CD4-positive, alpha-beta T cell treated with Interleukin-6 at 100 ng/mL for 8 hours (primary cell): ENCODE data around the gene PDAP1.
"Not testable (repeated sequence)": the region's sequence is repeated elsewhere in the genome, so short reads cannot be mapped to it uniquely, and the experiment has no call there.

ENCODE experiments used
- DNase-seq: peaks from one replicate; pipeline ENCODE4 v3.0.0-alpha.2; 2020; ENCODE audit warnings: mixed read lengths, low spot score

PDAP1 gene

DNA sequence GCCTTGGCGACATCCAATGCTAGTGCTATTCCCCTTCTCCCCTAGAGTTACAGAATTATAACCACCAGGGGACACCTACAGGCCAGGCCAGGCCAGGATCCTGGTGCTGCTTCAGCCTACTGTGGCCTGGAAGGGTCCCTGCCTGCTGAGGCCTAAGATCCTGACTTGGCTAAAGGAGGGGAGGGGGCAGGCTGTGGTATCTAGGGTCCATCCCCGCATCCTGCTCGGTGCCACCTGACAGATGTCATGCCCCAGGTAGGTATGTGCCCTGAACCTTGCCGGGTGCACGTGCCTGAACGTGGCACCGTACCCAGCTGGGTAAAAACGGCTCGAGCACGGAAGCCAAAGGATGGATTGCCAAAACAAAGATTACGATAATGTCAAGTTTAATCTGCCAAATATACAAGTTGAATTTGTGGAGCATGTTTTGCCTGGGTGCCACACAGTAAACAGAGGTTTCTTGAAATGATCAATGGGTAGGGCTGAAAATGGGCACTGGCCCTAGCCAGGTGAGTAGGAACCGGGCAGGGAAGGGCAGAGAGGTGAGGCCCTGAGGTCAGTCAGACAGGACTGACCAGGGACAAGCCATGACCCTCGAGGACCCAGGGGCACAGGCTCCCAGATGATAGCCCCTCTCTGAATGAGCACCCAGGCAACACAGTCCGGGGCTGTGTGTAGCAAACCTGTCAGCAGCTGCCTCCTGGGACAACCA, 12.6 kb downstream of the PDAP1 start:
- DNase-seq: no peak

GRCh38 chr7:99394188-99394502, 14.3 kb downstream of the PDAP1 start:
- DNase-seq: no peak

GRCh38 chr7:99393355-99394187, 14.8 kb downstream of the PDAP1 start:
- DNase-seq: no peak

DNA sequence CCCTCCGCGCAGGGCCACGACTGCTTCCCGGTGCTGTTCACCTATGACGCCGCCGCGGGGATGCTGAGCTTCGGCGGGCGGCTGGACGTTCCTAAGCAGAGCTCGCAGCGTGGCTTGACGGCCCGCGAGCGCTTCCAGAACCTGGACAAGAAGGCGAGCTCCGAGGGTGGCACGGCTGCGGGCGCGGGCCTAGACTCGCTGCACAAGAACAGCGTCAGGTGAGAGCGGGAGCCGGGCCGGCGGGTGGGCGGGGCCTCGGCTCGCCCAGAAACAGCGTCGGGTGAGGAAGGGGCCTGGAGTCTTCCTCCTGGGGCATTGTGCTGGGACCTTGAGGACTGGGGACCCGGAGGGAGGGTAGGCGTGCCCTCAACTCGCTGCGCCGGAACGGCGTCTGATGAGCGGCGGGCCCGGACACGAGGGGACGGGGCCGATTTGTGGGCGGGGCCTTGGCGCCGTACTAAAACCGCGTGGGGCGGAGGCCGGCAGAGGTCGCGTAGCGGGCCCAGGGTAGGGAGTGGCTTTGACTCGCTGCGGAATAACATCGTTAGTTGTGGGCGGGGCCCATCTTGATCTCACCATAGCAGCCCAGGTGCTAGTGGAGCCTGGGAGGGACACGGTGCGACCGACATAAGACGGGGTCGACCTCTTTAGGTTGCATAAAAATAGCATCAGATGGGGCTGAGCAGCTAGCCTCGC, 15.6 kb downstream of the PDAP1 start:
- peak; percentile 80 for DNase-seq

- no peak for DNase-seq
Observed at GRCh38 chr7:99392046-99392445, 16.4 kb downstream of the PDAP1 start.

GRCh38 chr7:99390941-99391602, 17.3 kb downstream of the PDAP1 start:
- DNase-seq: no peak

DNA sequence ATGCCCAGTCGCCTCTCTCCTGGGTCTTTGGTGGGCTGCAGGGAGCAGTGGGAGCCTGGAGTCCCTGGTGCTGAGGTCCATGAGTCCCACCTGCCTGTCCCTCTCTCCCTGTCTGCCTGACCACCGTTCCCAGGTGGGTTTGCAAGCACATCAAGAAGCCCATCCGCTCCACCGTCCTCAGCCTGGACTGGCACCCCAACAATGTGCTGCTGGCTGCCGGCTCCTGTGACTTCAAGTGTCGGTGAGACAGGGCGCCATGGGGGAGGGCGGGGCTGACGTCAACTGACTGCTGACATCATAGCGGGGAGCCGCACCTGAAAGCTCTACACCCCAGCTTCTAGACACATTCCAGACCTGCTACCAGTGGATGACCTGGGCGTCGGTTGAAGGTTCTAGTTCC, 18.6 kb downstream of the PDAP1 start:
- no peak for DNase-seq

DNA sequence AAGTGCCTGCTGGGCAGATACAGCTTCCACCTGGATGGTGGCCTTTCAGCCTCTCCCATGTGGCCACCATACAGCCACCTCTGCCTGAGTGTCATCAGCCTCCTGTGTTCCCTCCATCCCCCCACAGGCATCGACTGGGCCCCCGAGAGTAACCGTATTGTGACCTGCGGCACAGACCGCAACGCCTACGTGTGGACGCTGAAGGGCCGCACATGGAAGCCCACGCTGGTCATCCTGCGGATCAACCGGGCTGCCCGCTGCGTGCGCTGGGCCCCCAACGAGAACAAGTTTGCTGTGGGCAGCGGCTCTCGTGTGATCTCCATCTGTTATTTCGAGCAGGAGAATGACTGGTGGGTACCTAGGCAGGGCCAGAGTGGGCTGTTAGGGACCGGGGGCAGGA, 20.5 kb downstream of the PDAP1 start:
- no peak for DNase-seq

GRCh38 chr7:99387239-99387635, 21.2 kb downstream of the PDAP1 start:
- DNase-seq: not testable (repeated sequence)

DNA sequence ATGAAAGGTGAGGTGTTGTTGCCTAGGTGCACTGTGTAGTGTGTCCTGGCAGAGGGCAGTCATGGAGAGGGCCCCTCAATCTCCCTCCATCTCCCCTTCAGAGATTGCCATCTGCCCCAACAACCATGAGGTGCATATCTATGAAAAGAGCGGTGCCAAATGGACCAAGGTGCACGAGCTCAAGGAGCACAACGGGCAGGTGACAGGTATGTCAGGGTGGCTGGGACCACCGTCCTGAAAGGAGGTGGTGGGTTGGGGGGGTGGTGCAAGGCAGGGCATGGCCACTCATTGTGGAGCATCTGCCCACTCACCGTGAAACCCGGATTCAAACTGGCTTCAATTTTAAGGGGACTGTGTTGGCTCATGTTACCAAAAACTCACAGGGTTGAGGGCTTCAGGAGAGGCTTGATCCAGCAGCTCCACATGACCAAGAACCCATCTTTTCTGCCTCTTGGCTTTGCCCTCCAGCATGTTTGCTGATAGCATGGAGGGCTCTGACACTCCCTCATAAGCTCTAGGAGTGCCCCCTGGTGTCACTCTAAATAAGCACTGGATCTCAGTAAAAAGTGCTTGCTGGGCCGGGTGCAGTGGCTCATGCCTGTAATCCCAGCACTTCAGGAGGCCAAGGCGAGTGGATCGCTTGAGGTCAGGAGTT, 21.7 kb downstream of the PDAP1 start:
- DNase-seq: peak; percentile 42

DNA sequence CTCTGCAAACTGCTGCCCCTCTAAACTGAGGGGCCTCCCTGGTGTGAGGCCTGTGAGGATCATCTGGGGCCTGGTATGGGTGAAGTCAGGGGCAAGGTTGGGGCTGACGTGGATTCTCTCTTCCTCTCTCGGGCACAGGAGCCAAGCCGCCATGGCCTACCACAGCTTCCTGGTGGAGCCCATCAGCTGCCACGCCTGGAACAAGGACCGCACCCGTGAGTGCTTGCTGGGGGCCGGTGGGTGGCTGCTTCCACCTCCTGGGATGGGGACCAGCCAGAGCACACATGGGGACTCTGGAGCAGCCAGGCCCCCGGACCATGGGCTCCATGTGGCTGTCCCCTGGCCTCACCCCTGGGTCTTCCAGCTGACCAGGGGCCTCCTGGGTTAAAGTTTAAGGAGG, 22.8 kb downstream of the PDAP1 start:
- DNase-seq: no peak

- DNase-seq: no peak
Observed at GRCh38 chr7:99384523-99384922, 23.9 kb downstream of the PDAP1 start.

DNA sequence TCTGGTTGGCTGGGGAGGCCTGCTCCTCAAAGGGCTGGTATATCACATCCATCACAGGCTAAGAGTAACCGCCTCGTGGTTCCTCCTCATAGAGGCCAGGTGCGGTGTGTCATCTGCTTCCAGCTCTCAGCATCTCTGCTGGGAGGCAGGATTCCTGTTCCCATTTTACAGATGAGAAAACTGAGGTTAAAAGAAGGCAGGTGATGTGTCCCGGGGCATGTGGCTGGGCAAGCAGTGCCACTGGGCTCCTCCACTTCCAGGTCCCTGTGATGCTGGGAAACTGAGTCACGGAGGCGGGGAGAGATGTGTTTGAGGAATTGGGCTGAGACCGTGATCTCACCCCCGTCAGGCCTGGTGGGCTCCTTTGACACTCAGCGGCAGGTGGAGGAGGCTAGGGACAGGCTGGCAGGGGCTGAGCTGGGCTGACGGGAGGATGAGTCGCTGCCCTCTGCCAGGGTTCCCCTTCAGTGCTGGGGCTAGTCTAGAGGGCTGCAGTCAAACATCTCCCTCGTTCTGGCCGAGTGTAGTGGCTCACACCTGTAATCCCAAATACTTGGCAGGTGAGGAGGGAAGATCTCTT, 24.5 kb downstream of the PDAP1 start:
- no peak for DNase-seq

DNA sequence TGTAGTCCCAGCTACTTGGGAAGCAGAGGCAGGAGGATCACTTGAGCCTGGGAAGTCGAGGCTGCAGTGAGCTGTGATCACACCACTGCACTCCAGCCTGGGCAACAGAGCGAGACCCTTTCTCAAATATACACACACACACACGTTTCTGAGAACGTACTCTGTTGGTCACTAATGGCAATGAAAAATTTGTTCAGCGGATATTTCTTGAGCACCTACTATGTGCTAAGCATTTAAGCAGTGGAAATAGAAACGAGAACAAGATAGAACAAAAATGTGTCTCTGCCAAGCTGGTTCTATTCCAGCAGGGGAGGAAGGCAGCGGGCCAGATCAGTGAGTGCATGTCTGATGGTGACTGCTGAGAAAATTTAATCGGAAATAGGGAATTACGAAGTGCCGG, 25.2 kb downstream of the PDAP1 start:
- no peak for DNase-seq

DNA sequence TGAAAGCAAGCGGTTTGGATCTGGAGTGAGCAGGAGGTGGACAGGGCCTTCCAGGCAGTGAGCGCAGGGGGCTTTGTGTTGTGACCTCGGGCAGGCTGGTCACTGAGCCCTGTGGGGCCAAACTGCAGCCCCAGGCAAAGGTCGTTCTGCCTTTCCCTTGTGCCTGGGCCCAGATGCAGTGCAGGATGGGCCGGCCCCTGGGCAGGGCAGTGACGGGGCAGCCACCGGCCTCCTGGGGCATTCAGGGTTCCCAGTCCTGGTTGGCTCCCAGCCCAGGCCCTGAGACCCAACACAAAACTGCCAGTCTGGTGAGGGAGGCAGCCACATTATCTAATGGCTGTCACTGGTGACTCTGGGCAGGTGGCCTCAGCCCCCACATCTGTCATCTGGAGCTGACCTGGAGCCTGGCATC, 26.7 kb downstream of the PDAP1 start:
- no peak for DNase-seq

- peak; percentile 93 for DNase-seq
Observed at GRCh38 chr7:99380823-99381663, 27.4 kb downstream of the PDAP1 start.

DNA sequence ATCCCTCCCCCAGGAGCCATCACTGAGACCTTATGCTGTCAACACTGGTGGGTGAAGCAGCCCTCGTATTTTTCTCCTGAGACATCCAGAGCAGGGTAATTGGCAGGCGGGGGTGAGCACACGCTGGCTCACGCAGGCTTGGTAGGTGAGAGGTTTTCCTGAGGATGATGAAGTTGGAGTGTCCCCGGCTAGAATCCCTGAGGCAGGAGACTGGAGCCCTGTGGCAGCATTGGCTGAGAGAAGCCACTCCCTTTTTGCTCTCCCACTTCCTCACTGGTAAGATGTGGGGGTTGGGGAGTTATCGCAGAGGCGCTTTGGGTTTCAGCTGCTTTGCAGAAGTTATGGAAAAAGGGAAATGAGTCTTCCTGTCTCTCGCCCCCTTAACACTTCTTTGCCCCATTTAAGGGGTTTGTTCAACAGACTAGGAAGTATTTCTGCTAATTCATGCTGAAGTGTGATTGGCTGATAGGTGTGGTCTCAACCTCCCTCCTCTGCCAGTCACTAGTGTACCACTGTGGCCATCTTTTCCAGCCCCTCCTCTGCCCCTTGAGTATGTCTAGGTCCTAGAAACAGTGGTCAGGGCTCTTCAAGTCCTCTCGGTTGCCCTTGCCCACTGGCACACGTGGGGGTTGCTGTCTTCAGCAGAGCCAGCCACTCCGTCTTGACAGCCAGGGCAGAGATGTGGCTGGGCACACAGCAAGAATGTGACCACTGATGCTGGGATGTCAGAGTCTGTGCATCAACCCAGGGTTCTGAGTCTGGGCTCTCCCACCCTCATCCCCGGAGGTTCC, 28.2 kb downstream of the PDAP1 start:
- peak; percentile 24 for DNase-seq

GRCh38 chr7:99379693-99380031, 28.7 kb downstream of the PDAP1 start:
- not testable (repeated sequence) for DNase-seq

- DNase-seq: peak; percentile 57
Observed at GRCh38 chr7:99379043-99379577, 29.3 kb downstream of the PDAP1 start.
